Uterus (tissue), 4 donors: Measurements from ENCODE around the gene GZF1. TPM values are rescaled to one million over a fixed set of nuclear protein-coding genes. Genes with fewer than 3 reads are reported as not detected.

Source experiments
- DNase-seq, 2 donors: peaks; one replicate each; pipeline ENCODE4 v3.0.0-alpha.2; 2019 to 2020
- H3K27ac ChIP-seq, 2 donors: fragments of 200-600 bp; sonication (generic); 1 replicate in 1 of 2; 2 replicates in 1 of 2; pipeline ENCODE4 v1.5.1; 2016 to 2018
- H3K27me3 ChIP-seq, 2 donors: fragments of 200-600 bp; sonication (generic); one replicate each; pipeline ENCODE4 v1.5.1; 2018 to 2019; ENCODE audit warnings: control low read depth in 1 of 2
- H3K36me3 ChIP-seq, 2 donors: fragments of 200-600 bp; sonication (generic); one replicate each; pipeline ENCODE4 v1.5.1; 2019; ENCODE audit warnings: control low read depth in 1 of 2
- H3K4me1 ChIP-seq, 2 donors: fragments of 200-600 bp; sonication (generic); one replicate each; pipeline ENCODE4 v1.5.1; 2018 to 2019; ENCODE audit warnings: control low read depth in 1 of 2
- H3K4me3 ChIP-seq, 2 donors: fragments of 200-600 bp; sonication (generic); 1 replicate in 1 of 2; 2 replicates in 1 of 2; pipeline ENCODE4 v1.5.1; 2018 to 2019; ENCODE audit warnings: mild to moderate bottlenecking in 1 of 2
- H3K9me3 ChIP-seq, 2 donors: fragments of 200-600 bp; sonication (generic); one replicate each; pipeline ENCODE4 v1.5.1; 2019; ENCODE audit warnings: control low read depth in 1 of 2
- POLR2A ChIP-seq, 2 donors: fragments of 450-650 bp; IDR thresholded peaks; one replicate each; pipeline ENCODE4 v1.6.1; 2016; ENCODE audit warnings: antibody characterized with exemption in 2 of 2, mild to moderate bottlenecking in 1 of 2, moderate library complexity in 1 of 2
- intact Hi-C: fragments of 100-400 bp; cut with DNase I; formaldehyde crosslinking; loops from one replicate; pipeline ENCODE4 v1.15.1; 2023; ENCODE audit warnings: low total_unique reads
- total RNA-seq, 4 donors: library from RNA; depleted of rRNA in 3 of 4; stranded (reverse); fragments of >200 nt in 3 of 4; gene quantifications; one replicate each; pipeline versions ENCODE4 v1.1.0 to v1.2.4, GENCODE V29; 2014 to 2023
- TF ChIP-seq, protein P1 (sequence below), 4 experiments: fragments of 200-600 bp in 2 of 4; fragments of 450-650 bp in 2 of 4; sonication (generic) in 2 of 4; IDR thresholded peaks; one replicate each; pipeline ENCODE4 v1.5.1; 2016 to 2019; ENCODE audit warnings: antibody characterized with exemption in 4 of 4, mild to moderate bottlenecking in 2 of 4, moderate library complexity in 1 of 4
- donor health status: DM: yes; HTN: yes; CAD: no.

GZF1 gene
- total RNA-seq, 4 donors from 2014 or later = 5.9 to 24.5 (median 17.6) TPM

- TF ChIP-seq POLR2A (IDR thresholded peaks at IDR 0.05) = no peak
- TF ChIP-seq, protein P1, sequence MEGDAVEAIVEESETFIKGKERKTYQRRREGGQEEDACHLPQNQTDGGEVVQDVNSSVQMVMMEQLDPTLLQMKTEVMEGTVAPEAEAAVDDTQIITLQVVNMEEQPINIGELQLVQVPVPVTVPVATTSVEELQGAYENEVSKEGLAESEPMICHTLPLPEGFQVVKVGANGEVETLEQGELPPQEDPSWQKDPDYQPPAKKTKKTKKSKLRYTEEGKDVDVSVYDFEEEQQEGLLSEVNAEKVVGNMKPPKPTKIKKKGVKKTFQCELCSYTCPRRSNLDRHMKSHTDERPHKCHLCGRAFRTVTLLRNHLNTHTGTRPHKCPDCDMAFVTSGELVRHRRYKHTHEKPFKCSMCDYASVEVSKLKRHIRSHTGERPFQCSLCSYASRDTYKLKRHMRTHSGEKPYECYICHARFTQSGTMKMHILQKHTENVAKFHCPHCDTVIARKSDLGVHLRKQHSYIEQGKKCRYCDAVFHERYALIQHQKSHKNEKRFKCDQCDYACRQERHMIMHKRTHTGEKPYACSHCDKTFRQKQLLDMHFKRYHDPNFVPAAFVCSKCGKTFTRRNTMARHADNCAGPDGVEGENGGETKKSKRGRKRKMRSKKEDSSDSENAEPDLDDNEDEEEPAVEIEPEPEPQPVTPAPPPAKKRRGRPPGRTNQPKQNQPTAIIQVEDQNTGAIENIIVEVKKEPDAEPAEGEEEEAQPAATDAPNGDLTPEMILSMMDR (IDR thresholded peaks at IDR 0.05) = no peak
- Histone ChIP-seq H3K4me3 (no peak overlapping the region), H3K27me3 (no peaks in the 10 kb centered on the region), H3K36me3 (no peaks in the 10 kb centered on the region), H3K4me1 (no peaks in the 10 kb centered on the region), H3K9me3 (no peaks in the 10 kb centered on the region), H3K27ac (no peak overlapping the region)
- intact Hi-C loops = no loop called here
- DNase-seq = no peak
Observed at GRCh38 chr20:23410916-23411695, 49.1 kb downstream of the GZF1 start.

DNA sequence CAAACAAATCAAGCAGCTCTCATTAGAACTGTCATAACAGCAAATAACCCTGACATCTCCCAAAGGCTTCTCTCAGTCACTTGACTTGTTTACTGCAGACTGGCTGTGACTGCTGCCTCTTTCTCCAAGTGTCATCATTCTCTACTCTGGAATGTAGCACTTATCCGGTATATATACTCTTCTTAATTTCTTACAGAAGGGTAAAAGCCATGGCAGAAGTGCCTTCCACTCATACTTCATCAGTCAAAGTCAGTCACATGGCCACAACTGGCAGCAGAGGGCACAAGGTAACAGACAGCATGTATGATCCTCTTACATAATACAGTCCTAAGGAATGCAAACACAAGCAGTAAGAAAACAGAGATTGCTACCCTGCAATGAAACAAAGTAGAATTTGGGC lies 50.0 kb downstream of the GZF1 start:
- Histone ChIP-seq H3K4me3 (no peak overlapping the region), H3K9me3 (no peaks in the 10 kb centered on the region), H3K36me3 (no peaks in the 10 kb centered on the region), H3K4me1 (no peaks in the 10 kb centered on the region), H3K27ac (no peak overlapping the region), H3K27me3 (no peaks in the 10 kb centered on the region)
- no peak for TF ChIP-seq POLR2A (IDR thresholded peaks at IDR 0.05)
- TF ChIP-seq, protein P1 (IDR thresholded peaks at IDR 0.05) = no peak
- intact Hi-C loops = no loop called here
- no peak for DNase-seq

- no peak overlapping the region for H3K4me3 ChIP-seq
- no peaks in the 10 kb centered on the region for H3K36me3 ChIP-seq
- peaks cover 0 to 4% of the 10 kb centered on the region in 2 donors for H3K4me1 ChIP-seq
- no peak overlapping the region for H3K27ac ChIP-seq
- DNase-seq = no peak
- no peaks in the 10 kb centered on the region for H3K27me3 ChIP-seq
- no peak for TF ChIP-seq POLR2A (IDR thresholded peaks at IDR 0.05)
- TF ChIP-seq, protein P1 (IDR thresholded peaks at IDR 0.05) = no peak
- intact Hi-C loops = no loop called here
- no peaks in the 10 kb centered on the region for H3K9me3 ChIP-seq
Observed at GRCh38 chr20:23413862-23414422, 52.0 kb downstream of the GZF1 start.

- no peak overlapping the region for H3K27ac ChIP-seq
- no peaks in the 10 kb centered on the region for H3K9me3 ChIP-seq
- no peaks in the 10 kb centered on the region for H3K36me3 ChIP-seq
- H3K4me1 ChIP-seq = peaks cover 0 to 7% of the 10 kb centered on the region in 2 donors
- H3K27me3 ChIP-seq = no peaks in the 10 kb centered on the region
- intact Hi-C loops = no loop called here
- no peak overlapping the region for H3K4me3 ChIP-seq
- no peak for DNase-seq
- TF ChIP-seq, protein P1 (IDR thresholded peaks at IDR 0.05) = no peak
- TF ChIP-seq POLR2A (IDR thresholded peaks at IDR 0.05) = no peak
Observed at GRCh38 chr20:23414526-23415188, 52.7 kb downstream of the GZF1 start.

GRCh38 chr20:23415555-23415954 lies 53.6 kb downstream of the GZF1 start:
- intact Hi-C loops = no loop called here
- Histone ChIP-seq H3K27ac (no peak overlapping the region), H3K9me3 (no peaks in the 10 kb centered on the region), H3K27me3 (no peaks in the 10 kb centered on the region), H3K36me3 (no peaks in the 10 kb centered on the region), H3K4me1 (peaks cover 0 to 7% of the 10 kb centered on the region in 2 donors), H3K4me3 (no peak overlapping the region)
- DNase-seq = no peak
- TF ChIP-seq, protein P1 (IDR thresholded peaks at IDR 0.05) = no peak
- TF ChIP-seq POLR2A (IDR thresholded peaks at IDR 0.05) = no peak
